Measurements from ENCODE around the gene C1orf116. TPM values are rescaled to one million over a fixed set of nuclear protein-coding genes. Genes with fewer than 3 reads are reported as not detected.
A peak's percentile ranks its signal among the peaks of the same experiment; 100 is the strongest.

The C1orf116 gene
- total and polyA plus RNA-seq, 4 donors, result 0.08 to 2.8 (median 0.24) TPM

DNA sequence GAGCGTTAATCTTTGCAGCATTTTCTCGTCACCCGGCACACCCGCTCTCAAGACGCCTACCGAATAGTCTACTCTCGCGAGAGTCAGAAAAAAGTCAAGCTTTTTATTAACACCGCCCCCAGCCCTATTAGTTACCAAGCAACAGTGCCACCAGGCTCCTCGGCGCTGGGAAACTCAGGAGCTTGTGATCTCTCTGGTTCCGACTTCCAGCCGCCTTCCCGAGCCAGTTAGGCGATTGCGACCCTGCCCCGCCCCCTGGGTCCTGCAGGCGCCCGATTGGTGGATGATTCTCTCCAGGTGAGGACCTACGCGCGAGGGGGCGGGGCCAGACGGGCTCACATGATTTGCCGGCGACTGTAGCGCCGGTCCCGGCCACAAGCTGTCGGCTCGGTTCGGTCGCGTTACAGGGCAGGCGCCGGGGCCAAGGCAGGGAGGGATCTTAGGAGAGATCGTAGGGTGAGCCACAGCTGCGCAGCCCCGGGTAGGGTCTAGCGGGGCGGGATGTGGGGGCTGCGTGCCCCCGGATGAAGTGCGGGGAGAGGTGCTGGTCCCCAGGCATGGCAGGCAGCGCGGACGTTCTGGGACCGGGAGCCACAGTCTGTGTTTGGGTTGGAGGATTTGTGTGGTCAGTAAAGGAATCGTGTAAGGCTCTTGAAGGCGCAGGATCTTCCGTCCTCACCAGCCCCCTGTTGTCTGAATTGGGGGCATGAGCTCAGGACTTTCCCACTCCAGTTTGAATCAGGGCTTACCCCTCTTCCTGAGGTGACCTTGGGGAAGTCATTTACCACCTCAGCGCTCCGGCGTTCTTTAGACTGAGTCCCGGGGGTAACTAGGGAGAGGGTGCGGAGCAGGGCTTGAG lies 20.6 kb upstream of the C1orf116 start, which contains the start of gene PFKFB2:
TSS of gene PFKFB2 (plus strand) at position 365 of the 859 bp plus-strand sequence. CDS start 1,443 bp downstream, outside the sequence.
- peak; percentile 94 for ATAC-seq (ENCODE audit: low FRiP score)
- H3K9me3 ChIP-seq (ENCODE audit: control insufficient read depth, low read length), result no peaks in the 10 kb centered on the region
- no peaks in the 10 kb centered on the region for H3K27me3 ChIP-seq (ENCODE audit: control insufficient read depth in 1 of 2, insufficient read depth in 2 of 2, low read length in 1 of 2)
- WGBS, 2 donors, result 2% methylated on average over 56 of the region's 56 CpGs
- H3K36me3 ChIP-seq (ENCODE audit: control insufficient read depth in 1 of 2, insufficient read depth in 2 of 2, low read length in 1 of 2), result peaks cover 4% of the 10 kb centered on the region in 2 donors
- H3K4me1 ChIP-seq (ENCODE audit: control insufficient read depth in 1 of 2, insufficient read depth in 2 of 2, low read length in 2 of 2), result peaks cover 0 to under 1% of the 10 kb centered on the region in 2 donors
- intact Hi-C loops (cut with DNase I), result no loop called here
- peak within 1 kb of the TSS; percentile 19 to 74 for H3K27ac ChIP-seq (ENCODE audit: low read depth in 1 of 2, low read length in 2 of 2)
- peak; percentile 98 to 99 for DNase-seq
- H3K4me3 ChIP-seq (ENCODE audit: low read length in 2 of 2), result peak within 1 kb of the TSS; percentile 32 to 35

DNA sequence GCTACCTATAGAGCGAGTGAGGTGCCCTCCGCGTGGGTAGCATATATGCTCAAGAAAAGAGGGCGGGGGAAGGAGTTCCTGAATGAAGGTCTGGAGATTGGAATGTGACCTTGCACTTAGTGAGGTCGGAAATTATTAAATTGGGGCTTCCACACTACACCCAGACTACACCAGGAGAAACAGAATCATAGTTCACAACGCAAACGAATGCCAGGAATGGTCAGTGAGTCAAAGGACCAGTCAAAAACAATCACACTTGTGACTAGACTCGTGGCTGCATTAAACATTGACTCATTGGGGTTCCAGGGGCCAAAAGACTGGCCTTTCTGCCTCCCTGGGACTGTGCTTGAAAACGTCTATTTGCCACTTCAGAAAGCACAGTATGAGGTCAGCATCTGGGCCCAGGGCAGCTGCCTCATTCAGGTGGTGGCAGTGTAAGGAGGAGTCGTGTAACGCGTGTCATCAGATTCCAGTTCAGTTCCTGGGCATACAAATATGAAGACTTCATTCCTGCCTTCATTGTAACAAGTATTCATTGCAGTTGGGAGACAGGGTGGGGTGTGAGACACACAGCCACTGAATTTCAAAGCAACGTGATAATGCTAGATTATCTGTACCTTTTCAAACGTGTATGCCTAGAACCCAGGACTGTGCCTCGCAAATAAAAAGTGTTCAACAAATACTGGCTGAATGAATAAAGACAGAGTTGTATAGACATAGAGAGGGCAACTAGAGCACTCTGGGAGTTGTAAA lies 18.8 kb upstream of the C1orf116 start, which contains the start of gene YOD1:
TSS of gene YOD1 (minus strand) at position 18 of the 753 bp plus-strand sequence. CDS start 178 bp downstream, outside the sequence.
- intact Hi-C loops (cut with DNase I), result no loop called here
- Histone ChIP-seq H3K4me1 (ENCODE audit: control insufficient read depth in 1 of 2, insufficient read depth in 2 of 2, low read length in 2 of 2) (peaks cover 0 to 3% of the 10 kb centered on the region in 2 donors), H3K9me3 (ENCODE audit: control insufficient read depth, low read length) (no peaks in the 10 kb centered on the region), H3K27me3 (ENCODE audit: control insufficient read depth in 1 of 2, insufficient read depth in 2 of 2, low read length in 1 of 2) (no peaks in the 10 kb centered on the region), H3K27ac (ENCODE audit: low read depth in 1 of 2, low read length in 2 of 2) (peak within 1 kb of the TSS; percentile 4 to 58), H3K36me3 (ENCODE audit: control insufficient read depth in 1 of 2, insufficient read depth in 2 of 2, low read length in 1 of 2) (peaks cover 4% of the 10 kb centered on the region in 2 donors), H3K4me3 (ENCODE audit: low read length in 2 of 2) (peak within 1 kb of the TSS; percentile 67 to 84)
- 45 to 50% methylated on average over 15 of the region's 15 CpGs for whole genome bisulfite sequencing, 2 donors
- DNase-seq, result no peak
- no peak for ATAC-seq (ENCODE audit: low FRiP score)

DNA sequence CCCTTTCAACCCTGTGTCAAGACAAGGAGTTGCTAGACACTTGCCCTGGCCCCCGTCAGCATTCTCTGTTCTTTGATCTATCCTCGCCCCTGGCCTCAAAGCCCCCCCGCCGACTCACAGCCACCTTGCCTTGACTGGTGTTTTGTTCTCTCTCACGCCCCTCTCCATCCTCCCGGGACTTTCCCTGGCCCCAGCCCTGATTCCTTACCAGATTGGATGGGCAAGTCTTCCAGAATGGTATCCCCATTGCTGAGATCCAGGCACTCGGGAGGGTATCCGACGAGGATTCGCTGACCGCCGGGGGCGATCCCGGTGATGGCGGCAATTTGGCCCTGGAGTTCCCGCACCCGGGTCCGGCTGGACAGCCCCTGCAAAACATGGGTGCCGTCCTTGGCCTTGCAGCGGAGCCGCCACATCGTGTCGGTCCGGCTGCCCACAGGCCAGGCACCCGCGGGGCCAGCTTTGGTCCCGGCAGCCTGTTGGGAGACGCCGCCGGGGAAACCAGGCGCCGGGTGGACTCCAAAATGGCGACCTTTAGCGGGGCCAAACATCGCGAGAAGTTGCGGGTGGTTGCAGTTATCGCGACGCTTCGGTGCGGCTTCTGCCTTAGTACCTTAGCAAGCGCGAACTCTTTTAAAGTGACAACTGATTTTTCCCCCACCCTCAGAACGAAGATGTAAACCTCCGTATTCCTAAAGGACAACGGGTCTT lies 18.1 kb upstream of the C1orf116 start:
- ATAC-seq (ENCODE audit: low FRiP score) (peak; percentile 92), DNase-seq (peak; percentile 96 to 98)
- peak overlapping the region; percentile 67 to 84 for H3K4me3 ChIP-seq (ENCODE audit: low read length in 2 of 2)
- intact Hi-C loops (cut with DNase I), result loop anchor here in 1 of 2 donors (1.0 kb wide), 1 partner anchor 27 kb away; no protein-coding TSS in a partner anchor
- peaks cover 4% of the 10 kb centered on the region in 2 donors for H3K36me3 ChIP-seq (ENCODE audit: control insufficient read depth in 1 of 2, insufficient read depth in 2 of 2, low read length in 1 of 2)
- H3K27me3 ChIP-seq (ENCODE audit: control insufficient read depth in 1 of 2, insufficient read depth in 2 of 2, low read length in 1 of 2), result no peaks in the 10 kb centered on the region
- no peaks in the 10 kb centered on the region for H3K9me3 ChIP-seq (ENCODE audit: control insufficient read depth, low read length)
- H3K4me1 ChIP-seq (ENCODE audit: control insufficient read depth in 1 of 2, insufficient read depth in 2 of 2, low read length in 2 of 2), result peaks cover 0 to 3% of the 10 kb centered on the region in 2 donors
- WGBS, 2 donors, result 0 to 1% methylated on average over 47 of the region's 47 CpGs
- H3K27ac ChIP-seq (ENCODE audit: low read depth in 1 of 2, low read length in 2 of 2), result peak overlapping the region; percentile 4 to 58

DNA sequence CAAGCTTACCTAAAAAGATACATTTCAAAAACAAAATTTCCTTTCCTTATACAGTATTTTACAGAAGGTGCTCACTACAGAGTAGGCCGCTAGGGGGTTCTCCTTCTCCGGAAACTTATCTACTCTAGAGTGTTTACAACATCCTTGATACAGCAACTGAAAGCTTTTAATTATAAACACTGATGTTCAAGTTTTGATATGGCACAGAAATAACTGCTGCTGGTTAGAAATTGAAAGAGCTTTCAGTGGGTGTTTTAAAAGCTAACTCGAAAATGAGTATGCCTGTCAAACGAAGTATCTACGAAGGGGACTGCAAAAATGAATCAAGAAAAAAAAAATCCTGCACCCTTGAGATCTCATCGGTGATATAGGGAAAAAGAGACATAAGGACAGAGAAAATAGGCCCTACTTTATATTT lies 17.4 kb upstream of the C1orf116 start:
- no peaks in the 10 kb centered on the region for H3K27me3 ChIP-seq (ENCODE audit: control insufficient read depth in 1 of 2, insufficient read depth in 2 of 2, low read length in 1 of 2)

DNA sequence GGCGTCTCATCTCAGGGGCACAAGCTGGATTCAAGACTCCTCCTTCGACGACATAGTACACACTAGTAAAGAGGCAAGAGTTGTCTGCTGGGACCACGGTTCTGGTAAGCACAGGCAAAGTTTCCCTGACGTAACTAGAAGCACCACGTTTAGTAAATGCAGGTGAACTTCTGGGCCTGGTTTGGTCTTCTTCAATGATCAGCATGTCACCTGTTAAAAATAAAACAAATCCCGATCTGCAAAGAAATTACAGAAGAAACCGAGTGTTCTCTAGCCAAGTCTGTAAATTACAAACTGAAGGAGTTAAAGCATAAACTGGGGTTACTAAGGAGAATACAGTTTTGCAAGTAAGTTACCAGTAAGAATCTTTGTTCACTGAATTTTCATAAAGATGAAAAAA lies 17.0 kb upstream of the C1orf116 start:
- ATAC-seq (ENCODE audit: low FRiP score), result no peak
- no peak overlapping the region for H3K27ac ChIP-seq (ENCODE audit: low read depth in 1 of 2, low read length in 2 of 2)

More for the DNA sequence above, 17.4 kb upstream of the C1orf116 start:
- Histone ChIP-seq H3K4me1 (ENCODE audit: control insufficient read depth in 1 of 2, insufficient read depth in 2 of 2, low read length in 2 of 2) (peaks cover 0 to 3% of the 10 kb centered on the region in 2 donors), H3K27ac (ENCODE audit: low read depth in 1 of 2, low read length in 2 of 2) (peak overlapping the region; percentile 4 to 58), H3K36me3 (ENCODE audit: control insufficient read depth in 1 of 2, insufficient read depth in 2 of 2, low read length in 1 of 2) (peaks cover 4% of the 10 kb centered on the region in 2 donors), H3K9me3 (ENCODE audit: control insufficient read depth, low read length) (no peaks in the 10 kb centered on the region), H3K4me3 (ENCODE audit: low read length in 2 of 2) (peak overlapping the region; percentile 67 to 84)
- intact Hi-C loops (cut with DNase I), result loop anchor here in 1 of 2 donors (1.0 kb wide), 1 partner anchor 27 kb away; no protein-coding TSS in a partner anchor
- 0% methylated on average over 6 of the region's 6 CpGs for WGBS, 2 donors
- DNase-seq (no peak), ATAC-seq (ENCODE audit: low FRiP score) (peak; percentile 70)

DNA sequence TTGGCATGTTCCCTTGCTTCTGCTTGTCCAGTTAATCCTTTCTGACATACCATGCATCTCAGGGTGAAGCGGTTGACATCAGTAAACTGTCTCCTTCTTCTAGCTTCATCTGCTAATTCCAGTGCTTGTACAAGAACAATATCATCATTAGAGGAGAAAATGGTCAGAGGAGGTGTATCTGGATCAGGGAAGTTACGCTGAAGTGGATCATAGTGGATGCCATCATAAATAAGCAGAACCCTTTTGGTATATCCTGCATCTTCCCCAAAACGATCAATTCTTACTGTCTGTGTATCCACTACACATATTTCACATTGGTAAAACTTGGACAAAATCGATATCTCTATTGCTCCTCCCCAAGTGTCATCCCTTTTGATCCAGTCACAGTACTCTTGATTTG lies 16.5 kb upstream of the C1orf116 start:
- Histone ChIP-seq H3K27ac (ENCODE audit: low read depth in 1 of 2, low read length in 2 of 2) (no peak overlapping the region), H3K4me1 (ENCODE audit: control insufficient read depth in 1 of 2, insufficient read depth in 2 of 2, low read length in 2 of 2) (peaks cover 0 to 3% of the 10 kb centered on the region in 2 donors), H3K36me3 (ENCODE audit: control insufficient read depth in 1 of 2, insufficient read depth in 2 of 2, low read length in 1 of 2) (peaks cover 4% of the 10 kb centered on the region in 2 donors), H3K27me3 (ENCODE audit: control insufficient read depth in 1 of 2, insufficient read depth in 2 of 2, low read length in 1 of 2) (no peaks in the 10 kb centered on the region), H3K4me3 (ENCODE audit: low read length in 2 of 2) (no peak overlapping the region), H3K9me3 (ENCODE audit: control insufficient read depth, low read length) (no peaks in the 10 kb centered on the region)
- DNase-seq, result no peak
- intact Hi-C loops (cut with DNase I), result no loop called here
- ATAC-seq (ENCODE audit: low FRiP score), result no peak
- 89 to 91% methylated on average over 4 of the region's 4 CpGs for WGBS, 2 donors

More for the DNA sequence above, 17.0 kb upstream of the C1orf116 start:
- H3K9me3 ChIP-seq (ENCODE audit: control insufficient read depth, low read length), result no peaks in the 10 kb centered on the region
- peak overlapping the region in 1 of 2 donors; percentile 29 for H3K4me3 ChIP-seq (ENCODE audit: low read length in 2 of 2)
- WGBS, 2 donors, result 57 to 58% methylated on average over 8 of the region's 8 CpGs
- no peaks in the 10 kb centered on the region for H3K27me3 ChIP-seq (ENCODE audit: control insufficient read depth in 1 of 2, insufficient read depth in 2 of 2, low read length in 1 of 2)
- no peak for DNase-seq
- H3K36me3 ChIP-seq (ENCODE audit: control insufficient read depth in 1 of 2, insufficient read depth in 2 of 2, low read length in 1 of 2), result peaks cover 4% of the 10 kb centered on the region in 2 donors
- peaks cover 0 to 3% of the 10 kb centered on the region in 2 donors for H3K4me1 ChIP-seq (ENCODE audit: control insufficient read depth in 1 of 2, insufficient read depth in 2 of 2, low read length in 2 of 2)
- intact Hi-C loops (cut with DNase I), result no loop called here

DNA sequence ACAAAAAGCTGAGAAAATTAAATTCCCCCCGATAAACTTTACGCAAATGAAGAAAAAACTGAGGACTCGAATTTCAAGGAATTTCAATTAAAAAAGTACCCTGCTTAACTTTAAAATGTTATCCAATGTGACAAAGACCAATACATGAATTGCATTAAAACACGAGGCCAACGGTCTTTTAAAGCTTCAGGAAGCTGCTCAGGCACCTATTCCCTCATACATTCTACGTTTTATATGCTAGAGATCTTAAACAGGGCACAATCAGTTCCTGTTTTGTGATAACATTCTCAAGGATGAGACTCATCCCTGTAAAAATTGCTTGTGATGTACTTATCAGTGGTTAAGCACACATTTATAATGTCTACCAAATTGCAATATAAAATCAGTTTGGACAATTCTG lies 15.5 kb upstream of the C1orf116 start:
- Histone ChIP-seq H3K27ac (ENCODE audit: low read depth in 1 of 2, low read length in 2 of 2) (no peak overlapping the region), H3K4me3 (ENCODE audit: low read length in 2 of 2) (no peak overlapping the region), H3K27me3 (ENCODE audit: control insufficient read depth in 1 of 2, insufficient read depth in 2 of 2, low read length in 1 of 2) (no peaks in the 10 kb centered on the region), H3K9me3 (ENCODE audit: control insufficient read depth, low read length) (no peaks in the 10 kb centered on the region), H3K4me1 (ENCODE audit: control insufficient read depth in 1 of 2, insufficient read depth in 2 of 2, low read length in 2 of 2) (peaks cover 0 to 3% of the 10 kb centered on the region in 2 donors), H3K36me3 (ENCODE audit: control insufficient read depth in 1 of 2, insufficient read depth in 2 of 2, low read length in 1 of 2) (peaks cover 4% of the 10 kb centered on the region in 2 donors)
- ATAC-seq (ENCODE audit: low FRiP score), result no peak
- WGBS, 2 donors, result 74 to 78% methylated on average over 6 of the region's 6 CpGs
- intact Hi-C loops (cut with DNase I), result no loop called here
- DNase-seq, result no peak

DNA sequence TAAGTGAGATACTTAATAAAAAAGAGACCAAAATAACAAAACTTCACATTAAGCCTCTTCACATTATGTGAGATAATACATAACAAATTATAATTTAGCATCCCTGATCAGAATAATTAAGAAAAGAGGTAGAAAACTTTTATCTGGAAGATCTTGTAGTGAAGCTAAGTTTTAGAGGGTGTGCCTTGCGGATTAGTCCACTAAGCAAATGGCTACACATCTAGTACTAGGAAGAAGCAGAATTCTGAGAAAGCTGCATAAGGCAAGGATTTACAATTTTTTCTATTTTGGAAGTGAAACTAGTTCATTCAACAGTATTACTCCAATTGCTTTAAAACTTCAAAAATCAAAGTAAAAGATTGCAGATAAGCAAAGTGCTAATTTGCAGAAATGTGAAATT lies 14.9 kb upstream of the C1orf116 start:
- H3K36me3 ChIP-seq (ENCODE audit: control insufficient read depth in 1 of 2, insufficient read depth in 2 of 2, low read length in 1 of 2), result peaks cover 4% of the 10 kb centered on the region in 2 donors
- intact Hi-C loops (cut with DNase I), result no loop called here
- H3K4me3 ChIP-seq (ENCODE audit: low read length in 2 of 2), result no peak overlapping the region
- no peaks in the 10 kb centered on the region for H3K27me3 ChIP-seq (ENCODE audit: control insufficient read depth in 1 of 2, insufficient read depth in 2 of 2, low read length in 1 of 2)
- DNase-seq (no peak), ATAC-seq (ENCODE audit: low FRiP score) (no peak)
- no peaks in the 10 kb centered on the region for H3K9me3 ChIP-seq (ENCODE audit: control insufficient read depth, low read length)
- no peak overlapping the region for H3K27ac ChIP-seq (ENCODE audit: low read depth in 1 of 2, low read length in 2 of 2)
- H3K4me1 ChIP-seq (ENCODE audit: control insufficient read depth in 1 of 2, insufficient read depth in 2 of 2, low read length in 2 of 2), result peaks cover 0 to 3% of the 10 kb centered on the region in 2 donors
- WGBS, 2 donors, result 87 to 94% methylated on average over 1 of the region's 1 CpG
